Measurements from ENCODE around the gene JAM3. TPM values are rescaled to one million over a fixed set of nuclear protein-coding genes. Genes with fewer than 3 reads are reported as not detected.

The JAM3 gene
- total RNA-seq, 1 experiment from 2014 or later, result 36.5 TPM

DNA sequence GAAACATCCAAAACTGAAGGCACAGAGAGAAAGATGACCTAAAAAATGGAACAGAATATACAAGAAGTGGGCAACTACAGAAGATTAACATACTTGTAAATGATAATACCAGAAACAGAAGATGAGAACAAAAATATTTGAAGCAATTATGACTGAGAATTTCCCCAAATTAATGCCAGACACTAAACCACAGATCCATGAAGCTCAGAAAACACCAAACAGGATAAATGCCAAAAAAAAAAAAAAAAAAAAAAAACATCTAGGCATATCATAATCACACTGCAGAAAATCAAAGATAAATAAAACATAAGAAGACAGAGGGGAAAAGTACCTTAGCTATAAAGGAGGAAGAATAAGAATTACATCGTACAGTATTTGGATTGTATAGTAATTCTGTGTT is 65.3 kb downstream of the JAM3 start:
- H4K5ac ChIP-seq (ENCODE audit: insufficient read length, low read depth, low read length), result no peak overlapping the region
- H3T11ph ChIP-seq (ENCODE audit: low read length), result no peak overlapping the region
- H2BK15ac ChIP-seq (ENCODE audit: low read depth, low read length), result no peak overlapping the region
- peaks cover under 1 to 3% of the 10 kb centered on the region in 2 experiments; a peak in 3 of 4 replicates for H3K4me1 Mint-ChIP-seq
- WGBS (ENCODE audit: extremely low coverage, insufficient read length, low lambda C conversion rate), result no CpG with 5 or more reads among the region's 1 CpG
- no peaks in the 10 kb centered on the region for H3K4me1 ChIP-seq (ENCODE audit: insufficient read depth, low read length)
- H2BK12ac ChIP-seq (ENCODE audit: insufficient read length, low read depth, low read length), result no peak overlapping the region
- no peak overlapping the region for H2BK20ac ChIP-seq (ENCODE audit: low read depth, low read length, poor library complexity, severe bottlenecking)
- H3K9me3 ChIP-seq (ENCODE audit: control insufficient read depth, low read depth, low read length), result no peaks in the 10 kb centered on the region
- no peak overlapping the region for H2AK5ac ChIP-seq (ENCODE audit: insufficient read length, low read length)
- H3K9me3 Mint-ChIP-seq, result peaks cover 34 to 45% of the 10 kb centered on the region in 2 experiments
- H3K79me1 ChIP-seq (ENCODE audit: insufficient read depth, low read depth, low read length, poor library complexity, severe bottlenecking), result no peaks in the 10 kb centered on the region
- H3K27me3 ChIP-seq (ENCODE audit: insufficient read depth, low read length), result no peaks in the 10 kb centered on the region
- H4K20me1 ChIP-seq (ENCODE audit: control insufficient read depth, insufficient read depth, insufficient read length), result no peaks in the 10 kb centered on the region
- no peak overlapping the region for H3K9ac ChIP-seq (ENCODE audit: extremely low read depth, insufficient read length, low read length)
- no peaks in the 10 kb centered on the region; the same call in 1 of the 2 replicates for H3K27me3 Mint-ChIP-seq (ENCODE audit: low read depth)
- H3K4me2 ChIP-seq (ENCODE audit: insufficient read depth, insufficient read length, low read length), result no peak overlapping the region
- no peak overlapping the region for H3K27ac ChIP-seq (ENCODE audit: insufficient read length, low read depth, low read length)
- TF ChIP-seq CTCF (conservative IDR thresholded peaks at IDR 0.05), result no peak
- H3K36me3 Mint-ChIP-seq (ENCODE audit: insufficient read depth in 1 of 3, low read depth in 3 of 3), result peaks cover 19 to 46% (median 43%) of the 10 kb centered on the region in 3 experiments
- no peak overlapping the region for H3K27ac Mint-ChIP-seq
- no peak overlapping the region for H3K56ac ChIP-seq (ENCODE audit: insufficient read length, low read depth, low read length)
- H3K23me2 ChIP-seq (ENCODE audit: insufficient read length, low read depth, low read length, poor library complexity, severe bottlenecking), result no peaks in the 10 kb centered on the region
- H3K14ac ChIP-seq (ENCODE audit: insufficient read depth, low read length), result no peak overlapping the region
- no peak for DNase-seq
- H2AFZ ChIP-seq (ENCODE audit: low read length), result no peak overlapping the region
- no peak overlapping the region for H3K4ac ChIP-seq (ENCODE audit: low read depth, low read length)
- H4K91ac ChIP-seq (ENCODE audit: insufficient read length, low read depth, low read length), result no peak overlapping the region
- H3K79me2 ChIP-seq (ENCODE audit: insufficient read depth, low read length), result peaks cover 2% of the 10 kb centered on the region; the same call in 1 of the 2 replicates
- H3K23ac ChIP-seq (ENCODE audit: insufficient read length, low read depth, low read length), result no peak overlapping the region
- no peak overlapping the region for H2BK120ac ChIP-seq (ENCODE audit: low read depth, low read length, poor library complexity, severe bottlenecking)
- no peak overlapping the region for H2BK5ac ChIP-seq (ENCODE audit: insufficient read length, low read length)
- H4K8ac ChIP-seq (replicated peaks; ENCODE audit: insufficient read length, low read depth, low read length), result no peak overlapping the region
- no peak overlapping the region for H3K18ac ChIP-seq (ENCODE audit: insufficient read length, low read depth, low read length)
- H3K4me3 Mint-ChIP-seq, result no peak overlapping the region

All from H9 (cell line).